Upper lobe of left lung (tissue), 4 donors: ENCODE results near the gene VPS13D.

Experiments used
- EP300 ChIP-seq, 4 donors: sonication (generic); formaldehyde crosslinking; IDR thresholded peaks; one replicate each; pipeline ENCODE4 v1.5.1; 2017; ENCODE audit warnings: antibody characterized with exemption in 4 of 4, control low read depth in 2 of 4
- POLR2A ChIP-seq, 4 donors: fragments of 450-650 bp; IDR thresholded peaks; one replicate each; pipeline ENCODE4 v1.5.1; 2016 to 2017; ENCODE audit warnings: antibody characterized with exemption in 4 of 4, mild to moderate bottlenecking in 2 of 4
- POLR2AphosphoS5 ChIP-seq, 2 donors: sonication (generic); formaldehyde crosslinking; IDR thresholded peaks; one replicate each; pipeline ENCODE4 v1.5.1; 2017; ENCODE audit warnings: antibody characterized with exemption in 2 of 2
- TF ChIP-seq, protein P1 (sequence below), 6 experiments: fragments of 450-650 bp in 4 of 6; fragments of 200-600 bp in 2 of 6; sonication (generic) in 2 of 6; IDR thresholded peaks; one replicate each; pipeline ENCODE4 v1.5.1; 2016 to 2019; ENCODE audit warnings: antibody characterized with exemption in 6 of 6

DNA sequence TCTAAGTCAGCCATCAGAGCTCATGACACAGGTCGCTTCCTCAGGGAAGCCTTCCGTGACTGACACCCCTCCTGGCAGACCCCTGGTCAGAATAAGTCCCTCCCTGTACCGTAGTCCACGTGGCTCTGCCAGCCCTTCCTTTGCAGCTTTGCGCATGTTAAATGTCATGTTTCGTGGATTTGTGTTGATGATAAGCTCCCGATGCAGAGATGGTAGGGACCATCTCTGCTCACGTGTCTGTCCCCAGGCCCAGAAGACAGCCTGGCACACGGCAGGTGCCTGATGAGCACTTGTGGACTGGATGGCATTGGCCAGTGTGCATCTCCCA, 312.3 kb downstream of the VPS13D start:
- no peak for TF ChIP-seq POLR2A (IDR thresholded peaks at IDR 0.05)
- TF ChIP-seq, protein P1, sequence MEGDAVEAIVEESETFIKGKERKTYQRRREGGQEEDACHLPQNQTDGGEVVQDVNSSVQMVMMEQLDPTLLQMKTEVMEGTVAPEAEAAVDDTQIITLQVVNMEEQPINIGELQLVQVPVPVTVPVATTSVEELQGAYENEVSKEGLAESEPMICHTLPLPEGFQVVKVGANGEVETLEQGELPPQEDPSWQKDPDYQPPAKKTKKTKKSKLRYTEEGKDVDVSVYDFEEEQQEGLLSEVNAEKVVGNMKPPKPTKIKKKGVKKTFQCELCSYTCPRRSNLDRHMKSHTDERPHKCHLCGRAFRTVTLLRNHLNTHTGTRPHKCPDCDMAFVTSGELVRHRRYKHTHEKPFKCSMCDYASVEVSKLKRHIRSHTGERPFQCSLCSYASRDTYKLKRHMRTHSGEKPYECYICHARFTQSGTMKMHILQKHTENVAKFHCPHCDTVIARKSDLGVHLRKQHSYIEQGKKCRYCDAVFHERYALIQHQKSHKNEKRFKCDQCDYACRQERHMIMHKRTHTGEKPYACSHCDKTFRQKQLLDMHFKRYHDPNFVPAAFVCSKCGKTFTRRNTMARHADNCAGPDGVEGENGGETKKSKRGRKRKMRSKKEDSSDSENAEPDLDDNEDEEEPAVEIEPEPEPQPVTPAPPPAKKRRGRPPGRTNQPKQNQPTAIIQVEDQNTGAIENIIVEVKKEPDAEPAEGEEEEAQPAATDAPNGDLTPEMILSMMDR (IDR thresholded peaks at IDR 0.05) = no peak
- TF ChIP-seq EP300 (IDR thresholded peaks at IDR 0.05) = no peak
- no peak for TF ChIP-seq POLR2AphosphoS5 (IDR thresholded peaks at IDR 0.05)
